HL-60 (cell line): ENCODE results near the gene FRS3.

Experiments used
- DNase-seq, 2 experiments: peaks; one replicate each; pipeline ENCODE4 v3.0.0-alpha.2; 2010 to 2020; ENCODE audit warnings: low read depth in 1 of 2, low spot score in 1 of 2
- H3K27ac ChIP-seq: fragments of 250-450 bp; sonication (Bioruptor Pico); replicated peaks from 2 replicates; pipeline ENCODE4 v1.5.1; 2020; ENCODE audit warnings: mild to moderate bottlenecking, moderate library complexity
- H3K27me3 ChIP-seq: fragments of 250-450 bp; sonication (Bioruptor Pico); 2 replicates; pipeline ENCODE4 v1.5.1; 2021; ENCODE audit warnings: mild to moderate bottlenecking, moderate library complexity; ENCODE audit not compliant: insufficient read depth, poor library complexity, severe bottlenecking
- H3K4me3 ChIP-seq: replicated peaks from 2 replicates; pipeline ENCODE4 v1.5.1; 2011; ENCODE audit warnings: mild to moderate bottlenecking, control low read depth, low read length; ENCODE audit not compliant: insufficient read depth
- GABPA ChIP-seq: IDR thresholded peaks from 2 replicates; pipeline ENCODE4 v1.6.1; 2012; ENCODE audit warnings: low read depth
- POLR2AphosphoS5 ChIP-seq: IDR thresholded peaks from 2 replicates; pipeline ENCODE4 v1.6.1; 2012; ENCODE audit warnings: low read depth
- SPI1 ChIP-seq: IDR thresholded peaks from 2 replicates; pipeline ENCODE4 v1.6.1; 2012; ENCODE audit warnings: low read depth, mild to moderate bottlenecking, borderline replicate concordance
- TF ChIP-seq, protein P1 (sequence below): IDR thresholded peaks from one replicate; pipeline ENCODE4 v1.5.1; 2011; ENCODE audit warnings: low read length, control low read depth, inconsistent platforms; ENCODE audit not compliant: insufficient read depth
- TF ChIP-seq, protein P2 (sequence below): IDR thresholded peaks from 2 replicates; pipeline ENCODE4 v1.6.1; 2012; ENCODE audit warnings: low read depth; ENCODE audit not compliant: insufficient replicate concordance

The FRS3 gene

DNA sequence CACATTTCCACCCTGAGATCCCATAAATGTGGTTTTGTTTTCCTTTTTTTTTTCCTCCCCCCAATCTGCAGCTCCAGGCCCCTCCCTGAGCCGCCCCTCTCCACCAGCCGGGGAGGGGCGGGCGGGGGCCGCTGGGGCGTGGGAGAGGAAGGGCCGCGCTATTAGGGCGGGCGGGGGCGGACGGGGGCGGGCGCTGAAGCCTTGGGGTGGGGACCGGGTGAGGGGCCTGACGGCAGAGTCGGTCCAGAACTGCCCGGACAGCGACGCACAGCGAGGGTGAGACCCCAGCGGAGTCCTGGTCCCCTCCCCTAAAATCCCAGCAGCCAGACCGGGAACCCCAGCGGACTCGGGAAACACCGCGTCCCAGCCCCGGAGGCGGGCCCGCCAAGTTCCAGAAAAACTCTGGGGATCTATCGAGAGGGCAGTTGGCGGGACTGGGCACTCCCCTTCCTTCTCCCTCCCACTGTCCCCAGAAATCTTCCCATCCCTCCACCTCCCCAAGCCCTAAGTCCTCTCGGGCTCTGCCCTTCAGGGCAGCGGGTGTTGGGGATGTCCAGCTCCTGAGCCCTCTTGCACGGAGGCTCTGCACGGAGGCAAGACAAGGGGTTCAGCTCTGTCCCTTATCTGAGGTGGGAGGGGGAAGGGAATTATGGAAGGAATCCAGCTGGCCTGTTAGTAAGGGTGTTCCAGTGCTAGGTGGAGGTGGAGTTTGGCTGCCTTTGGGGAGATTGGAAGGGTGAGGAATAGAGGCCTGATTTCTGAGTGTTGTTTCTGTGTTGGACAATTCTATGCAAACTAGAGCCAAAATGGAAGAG is 1.1 kb upstream of the FRS3 start, which contains the start of gene PRICKLE4:
Gene PRICKLE4 (plus strand): TSS at position 232 of the 815 bp plus-strand sequence. CDS start 2,692 bp downstream, outside the sequence.
- H3K27me3 ChIP-seq: no peaks in the 10 kb centered on the region
- no peak for TF ChIP-seq GABPA
- TF ChIP-seq, protein P1, sequence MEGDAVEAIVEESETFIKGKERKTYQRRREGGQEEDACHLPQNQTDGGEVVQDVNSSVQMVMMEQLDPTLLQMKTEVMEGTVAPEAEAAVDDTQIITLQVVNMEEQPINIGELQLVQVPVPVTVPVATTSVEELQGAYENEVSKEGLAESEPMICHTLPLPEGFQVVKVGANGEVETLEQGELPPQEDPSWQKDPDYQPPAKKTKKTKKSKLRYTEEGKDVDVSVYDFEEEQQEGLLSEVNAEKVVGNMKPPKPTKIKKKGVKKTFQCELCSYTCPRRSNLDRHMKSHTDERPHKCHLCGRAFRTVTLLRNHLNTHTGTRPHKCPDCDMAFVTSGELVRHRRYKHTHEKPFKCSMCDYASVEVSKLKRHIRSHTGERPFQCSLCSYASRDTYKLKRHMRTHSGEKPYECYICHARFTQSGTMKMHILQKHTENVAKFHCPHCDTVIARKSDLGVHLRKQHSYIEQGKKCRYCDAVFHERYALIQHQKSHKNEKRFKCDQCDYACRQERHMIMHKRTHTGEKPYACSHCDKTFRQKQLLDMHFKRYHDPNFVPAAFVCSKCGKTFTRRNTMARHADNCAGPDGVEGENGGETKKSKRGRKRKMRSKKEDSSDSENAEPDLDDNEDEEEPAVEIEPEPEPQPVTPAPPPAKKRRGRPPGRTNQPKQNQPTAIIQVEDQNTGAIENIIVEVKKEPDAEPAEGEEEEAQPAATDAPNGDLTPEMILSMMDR: no peak
- TF ChIP-seq SPI1: no peak
- TF ChIP-seq POLR2AphosphoS5: no peak
- TF ChIP-seq, protein P2, sequence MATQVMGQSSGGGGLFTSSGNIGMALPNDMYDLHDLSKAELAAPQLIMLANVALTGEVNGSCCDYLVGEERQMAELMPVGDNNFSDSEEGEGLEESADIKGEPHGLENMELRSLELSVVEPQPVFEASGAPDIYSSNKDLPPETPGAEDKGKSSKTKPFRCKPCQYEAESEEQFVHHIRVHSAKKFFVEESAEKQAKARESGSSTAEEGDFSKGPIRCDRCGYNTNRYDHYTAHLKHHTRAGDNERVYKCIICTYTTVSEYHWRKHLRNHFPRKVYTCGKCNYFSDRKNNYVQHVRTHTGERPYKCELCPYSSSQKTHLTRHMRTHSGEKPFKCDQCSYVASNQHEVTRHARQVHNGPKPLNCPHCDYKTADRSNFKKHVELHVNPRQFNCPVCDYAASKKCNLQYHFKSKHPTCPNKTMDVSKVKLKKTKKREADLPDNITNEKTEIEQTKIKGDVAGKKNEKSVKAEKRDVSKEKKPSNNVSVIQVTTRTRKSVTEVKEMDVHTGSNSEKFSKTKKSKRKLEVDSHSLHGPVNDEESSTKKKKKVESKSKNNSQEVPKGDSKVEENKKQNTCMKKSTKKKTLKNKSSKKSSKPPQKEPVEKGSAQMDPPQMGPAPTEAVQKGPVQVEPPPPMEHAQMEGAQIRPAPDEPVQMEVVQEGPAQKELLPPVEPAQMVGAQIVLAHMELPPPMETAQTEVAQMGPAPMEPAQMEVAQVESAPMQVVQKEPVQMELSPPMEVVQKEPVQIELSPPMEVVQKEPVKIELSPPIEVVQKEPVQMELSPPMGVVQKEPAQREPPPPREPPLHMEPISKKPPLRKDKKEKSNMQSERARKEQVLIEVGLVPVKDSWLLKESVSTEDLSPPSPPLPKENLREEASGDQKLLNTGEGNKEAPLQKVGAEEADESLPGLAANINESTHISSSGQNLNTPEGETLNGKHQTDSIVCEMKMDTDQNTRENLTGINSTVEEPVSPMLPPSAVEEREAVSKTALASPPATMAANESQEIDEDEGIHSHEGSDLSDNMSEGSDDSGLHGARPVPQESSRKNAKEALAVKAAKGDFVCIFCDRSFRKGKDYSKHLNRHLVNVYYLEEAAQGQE: no peak
- H3K27ac ChIP-seq: no peak within 1 kb of the TSS; the same call in 1 of the 2 replicates
- peak within 1 kb of the TSS; percentile 76 for H3K4me3 ChIP-seq
- no peak for DNase-seq

DNA sequence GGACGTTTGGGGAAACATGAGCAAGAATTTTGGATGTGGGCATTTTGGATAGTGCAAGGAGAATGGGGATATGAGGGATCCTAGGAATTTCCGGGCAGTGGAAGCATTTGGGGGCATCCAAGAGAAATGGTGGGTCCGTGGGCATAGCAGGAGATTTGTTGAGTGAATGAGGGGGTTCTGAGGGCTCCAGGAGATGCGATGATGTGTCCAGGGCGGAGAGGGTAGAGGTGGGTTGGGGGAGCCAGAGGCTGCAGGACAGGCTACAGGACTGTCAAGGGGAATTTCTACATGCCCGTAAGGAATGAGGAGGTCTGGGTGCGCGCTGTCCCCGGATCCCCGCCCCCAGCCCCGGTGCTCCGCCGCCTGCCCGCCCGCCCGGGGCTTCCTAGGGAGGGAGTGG is 364 bp downstream of the FRS3 start:
- DNase-seq: no peak
- no peak overlapping the region for H3K27ac ChIP-seq

DNA sequence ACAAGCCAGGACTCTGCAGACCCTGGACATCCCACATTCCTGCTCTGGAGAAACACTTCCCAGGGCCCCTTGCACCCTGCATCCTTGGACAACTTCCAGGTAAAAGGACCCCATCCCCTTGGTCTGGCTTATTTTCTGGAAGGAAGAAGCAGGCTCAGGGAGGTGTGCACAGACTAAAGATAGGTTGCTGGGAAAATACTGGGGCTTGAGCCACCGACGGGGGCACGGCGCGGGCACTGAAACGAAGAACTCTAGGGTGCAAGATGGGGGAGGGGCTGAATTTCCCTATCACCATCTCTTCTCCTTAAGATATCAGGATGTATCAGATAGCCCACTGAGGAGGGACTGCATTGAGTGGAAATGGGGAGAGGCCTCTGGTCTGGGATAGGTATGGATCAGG is 805 bp downstream of the FRS3 start:
- H3K27me3 ChIP-seq: no peaks in the 10 kb centered on the region
- no peak for DNase-seq
- peak overlapping the region; percentile 76 for H3K4me3 ChIP-seq
- TF ChIP-seq GABPA: no peak
- TF ChIP-seq, protein P1: no peak
- TF ChIP-seq, protein P2: no peak
- no peak for TF ChIP-seq SPI1
- TF ChIP-seq POLR2AphosphoS5: no peak
- no peak overlapping the region for H3K27ac ChIP-seq

More for the DNA sequence above, 364 bp downstream of the FRS3 start:
- Histone ChIP-seq H3K4me3 (peak overlapping the region; percentile 76), H3K27me3 (no peaks in the 10 kb centered on the region)
- TF ChIP-seq GABPA (no peak), POLR2AphosphoS5 (no peak), SPI1 (no peak)
- TF ChIP-seq, protein P1: no peak
- TF ChIP-seq, protein P2: no peak
